ENCODE measurements around the gene EVA1C.
"Not testable (repeated sequence)": the region's sequence is repeated elsewhere in the genome, so short reads cannot be mapped to it uniquely, and the experiment has no call there.

Gene EVA1C

DNA sequence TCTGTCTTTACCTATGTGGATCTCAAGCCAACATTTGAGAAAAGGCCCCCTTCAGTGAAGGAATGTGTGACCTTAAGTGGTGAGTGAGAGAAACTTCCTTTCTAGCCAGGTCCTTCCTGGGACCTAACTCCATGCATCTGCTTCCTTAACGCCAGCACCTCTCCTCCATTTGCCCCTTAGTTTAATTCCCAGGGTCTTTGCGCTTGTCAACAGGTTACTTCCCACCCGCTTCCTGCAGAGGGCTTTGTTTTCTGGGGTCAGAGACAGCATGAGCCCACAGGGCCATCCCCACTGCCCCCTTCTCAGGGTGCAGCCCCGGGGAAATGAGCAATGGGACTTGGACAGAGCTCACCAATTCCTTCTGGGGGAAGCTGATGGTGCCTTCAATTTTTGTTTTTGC lies 54.8 kb downstream of the EVA1C start:
- no peak for ATAC-seq

DNA sequence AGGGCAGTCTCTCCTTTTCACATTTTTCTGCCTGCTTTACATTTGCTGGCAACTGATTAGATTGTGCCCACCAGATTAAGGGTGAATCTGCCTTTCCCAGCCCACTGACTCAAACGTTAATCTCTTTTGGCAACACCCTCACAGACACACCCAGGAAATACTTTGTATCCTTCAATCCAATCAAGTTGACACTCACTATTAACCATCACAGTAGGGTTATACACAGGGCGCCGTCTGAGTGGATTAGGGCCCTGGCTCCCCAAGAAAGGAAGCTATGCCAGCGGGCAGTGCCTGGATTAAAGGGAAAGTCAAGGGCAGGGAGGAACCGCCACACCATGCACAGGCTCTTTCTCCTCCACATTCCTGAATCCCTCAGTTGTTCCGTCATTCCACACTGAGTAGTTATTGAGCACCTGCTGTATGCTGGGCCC lies 56.2 kb downstream of the EVA1C start:
- no peak for ATAC-seq

DNA sequence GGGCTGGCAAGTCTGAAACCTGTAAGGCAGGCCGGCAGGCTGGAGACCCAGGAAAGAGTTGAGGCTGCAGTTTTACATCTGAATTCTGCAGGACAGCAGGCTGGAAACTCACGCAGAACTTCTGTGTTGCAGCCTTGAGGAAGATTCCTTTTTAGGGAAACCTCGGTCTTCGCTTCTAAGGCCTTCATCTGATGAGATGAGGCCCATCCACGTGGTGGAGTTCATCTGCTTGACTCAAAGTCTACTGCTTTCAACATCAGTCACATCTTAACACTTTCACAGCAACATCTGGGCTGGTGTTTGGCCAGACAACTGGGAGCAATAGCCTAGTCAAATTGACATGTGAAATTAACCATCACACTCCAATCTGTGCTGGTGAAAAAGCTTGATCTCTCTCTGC lies 57.1 kb downstream of the EVA1C start:
- no peak for ATAC-seq

DNA sequence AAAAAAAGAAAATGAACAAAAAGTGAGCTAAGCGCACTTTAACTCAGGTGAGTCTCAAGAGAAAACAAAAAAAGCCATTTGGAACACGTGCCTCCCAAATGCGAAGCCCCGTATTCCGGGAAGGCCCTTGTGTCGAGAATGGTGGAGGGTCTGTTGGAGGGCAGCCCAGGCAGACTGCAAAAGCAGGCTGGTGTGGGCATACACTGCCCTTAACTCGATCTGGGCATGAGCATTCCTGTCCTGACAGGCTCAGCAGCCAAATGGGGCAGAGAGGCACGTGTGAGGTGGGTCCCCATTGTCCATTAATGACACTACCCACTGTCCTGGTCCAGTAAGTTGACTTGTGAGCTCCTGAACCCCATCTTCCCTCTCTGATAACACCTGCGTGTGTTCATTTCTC lies 57.7 kb downstream of the EVA1C start:
- no peak for ATAC-seq

DNA sequence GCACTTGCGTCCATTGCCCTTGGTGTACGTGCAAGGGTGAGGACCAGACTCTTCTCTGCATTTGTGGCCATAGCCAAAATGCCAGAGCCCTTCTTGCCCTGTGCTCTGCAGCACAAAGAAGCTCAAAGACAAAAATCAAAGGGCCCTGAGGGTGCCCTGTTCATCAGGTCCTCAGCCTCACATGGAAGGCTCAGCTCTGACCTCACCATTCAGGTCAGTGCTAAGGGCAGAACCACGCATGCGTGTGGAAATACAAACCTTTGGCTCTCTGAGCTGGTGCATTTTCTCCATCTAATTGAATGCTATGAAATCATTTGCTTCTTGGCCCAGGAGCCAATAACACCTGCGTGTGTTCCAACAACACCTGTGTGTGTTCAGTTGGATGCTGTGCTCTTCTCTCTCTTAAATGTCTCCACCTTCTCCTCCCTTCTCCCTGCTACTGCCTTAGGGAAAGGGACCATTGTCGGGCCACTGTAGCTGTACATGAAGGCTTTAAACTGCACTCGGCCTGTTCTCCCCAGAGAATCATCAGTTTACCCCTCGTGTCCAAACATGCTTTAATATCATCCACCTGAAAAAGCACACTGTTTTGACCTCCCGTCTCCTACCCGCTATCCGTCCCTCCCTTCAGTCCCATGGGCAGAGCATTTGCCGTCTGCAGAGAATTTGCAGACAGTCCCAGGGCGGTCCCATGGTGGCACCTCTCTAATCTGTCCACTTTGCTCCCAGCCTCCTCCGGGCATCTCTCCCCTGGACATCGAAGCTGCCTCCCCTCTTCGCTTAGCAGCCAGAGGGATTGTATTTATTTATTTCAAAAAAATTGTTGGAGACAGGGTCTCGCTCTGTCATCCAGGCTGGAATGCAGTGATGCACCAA lies 60.6 kb downstream of the EVA1C start:
- ATAC-seq = no peak

DNA sequence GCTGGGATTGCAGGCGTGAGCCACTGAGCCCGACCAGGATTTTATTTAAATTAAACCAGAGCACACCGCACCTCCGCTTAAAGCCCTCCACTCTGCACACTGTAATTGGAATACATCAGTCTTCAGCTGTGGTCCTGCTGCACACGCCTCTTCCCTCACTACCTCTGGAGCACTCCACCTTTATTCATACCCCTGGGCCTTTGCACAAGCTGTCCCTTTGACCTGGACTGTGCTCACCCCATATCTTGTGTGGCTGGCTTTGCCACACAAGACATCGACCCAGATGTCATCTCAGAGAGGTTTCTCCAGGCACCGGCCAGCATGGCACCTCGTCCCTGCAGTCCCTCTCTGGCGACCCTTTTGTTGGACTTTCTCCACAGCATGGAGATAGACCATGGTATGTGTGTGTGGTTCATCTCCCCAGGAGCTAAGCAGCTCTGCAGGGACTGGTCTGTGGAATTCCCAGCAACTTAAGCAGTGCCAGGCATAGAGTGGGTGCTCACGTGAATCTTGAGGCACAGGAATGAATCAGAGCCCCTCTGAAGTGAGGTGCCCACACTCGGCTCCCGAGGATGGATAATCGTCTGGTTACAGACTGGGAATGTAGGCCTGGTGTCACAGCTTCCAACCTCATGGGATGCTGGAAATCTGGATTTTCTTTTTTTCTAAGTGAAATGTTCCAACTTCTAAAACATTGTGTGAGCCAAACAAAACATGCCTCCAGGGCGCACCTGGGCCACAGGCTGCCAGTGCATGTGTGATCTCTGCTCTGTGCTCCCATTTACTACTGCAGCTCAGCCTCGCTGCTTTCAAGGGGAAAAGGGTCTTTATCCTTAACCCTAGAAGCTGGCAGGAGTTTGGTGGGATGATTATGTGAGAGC lies 61.9 kb downstream of the EVA1C start:
- ATAC-seq = no peak

DNA sequence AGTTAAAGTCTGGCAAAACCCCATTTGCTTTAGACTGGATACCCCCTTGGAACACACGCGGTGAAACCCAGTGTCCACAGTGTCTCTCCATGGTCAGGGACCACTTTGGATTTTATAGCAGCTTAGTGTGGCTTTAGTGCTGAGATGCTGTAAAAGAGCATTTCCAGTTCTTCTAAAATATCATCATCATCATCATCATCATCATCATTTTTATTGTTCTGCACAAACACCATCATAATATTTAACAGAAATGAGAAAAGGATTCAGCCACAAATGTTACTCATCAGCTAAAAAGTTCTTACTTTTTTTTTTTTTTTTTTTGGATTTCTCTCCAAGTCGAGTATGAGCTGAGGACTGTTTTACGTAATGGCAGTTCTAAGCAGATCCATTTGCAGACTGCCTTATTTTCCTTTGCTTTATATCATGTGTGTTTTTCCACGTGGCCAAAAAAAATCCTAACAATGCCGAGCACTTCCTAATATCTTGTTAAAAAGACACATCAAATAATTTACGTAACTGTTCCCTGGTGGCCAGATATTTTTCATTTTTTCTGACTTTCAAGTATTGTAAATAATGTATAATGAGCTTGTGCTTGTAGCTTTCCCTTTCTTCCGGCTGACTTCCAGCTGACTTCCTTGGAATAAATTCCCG lies 62.8 kb downstream of the EVA1C start:
- ATAC-seq = no peak

DNA sequence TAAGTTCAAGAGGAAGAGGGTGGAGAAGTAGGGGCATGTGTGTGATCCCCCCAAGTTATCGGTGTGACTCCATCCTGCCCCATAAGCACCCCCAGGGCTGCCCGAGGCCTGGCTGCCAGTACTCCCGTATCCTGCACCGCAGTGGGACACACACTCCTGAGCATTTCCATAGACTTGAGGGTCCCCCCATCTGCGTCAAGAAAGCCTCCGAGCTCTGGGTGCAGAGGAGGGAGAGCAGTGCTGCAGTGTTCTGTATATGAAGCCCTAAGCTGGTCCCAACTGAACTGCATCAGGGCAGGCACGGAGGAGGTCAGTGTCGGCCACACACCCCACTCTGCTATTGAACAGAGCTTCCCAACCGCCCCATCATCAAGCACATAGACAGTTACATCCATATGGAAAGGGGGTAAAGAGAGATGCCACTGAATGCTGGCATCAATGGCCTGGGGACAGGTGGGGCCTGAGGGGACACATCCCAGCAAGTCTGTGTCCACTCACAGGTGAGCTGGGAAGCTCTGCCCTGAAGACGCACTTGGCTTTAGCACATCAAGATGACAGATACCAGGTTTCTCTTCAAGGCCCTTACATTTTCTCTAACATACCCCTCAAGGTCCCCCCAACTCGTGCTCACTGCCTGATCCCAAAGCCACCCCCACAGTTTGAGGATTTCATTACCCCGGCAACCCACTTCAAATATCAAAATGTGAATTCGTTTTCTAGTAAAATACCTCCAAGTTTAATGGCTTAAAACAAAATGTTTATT lies 64.3 kb downstream of the EVA1C start:
- ATAC-seq = no peak

DNA sequence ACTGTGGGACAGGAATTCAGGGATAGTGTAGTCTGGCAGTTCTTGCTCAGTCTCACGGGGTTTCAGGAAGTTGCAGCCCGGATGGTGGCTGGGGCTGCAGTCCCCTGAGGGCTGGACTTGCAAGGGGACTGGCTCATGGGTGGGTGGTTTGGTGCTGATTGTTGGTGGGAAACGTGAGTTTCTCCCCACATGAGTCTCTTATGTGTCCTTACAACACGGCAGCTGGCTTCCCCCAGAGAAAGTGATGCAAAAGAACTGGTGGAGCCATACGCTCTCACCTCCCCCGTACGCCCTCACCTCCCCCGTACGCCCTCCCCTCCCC lies 64.9 kb downstream of the EVA1C start:
- no peak for ATAC-seq

DNA sequence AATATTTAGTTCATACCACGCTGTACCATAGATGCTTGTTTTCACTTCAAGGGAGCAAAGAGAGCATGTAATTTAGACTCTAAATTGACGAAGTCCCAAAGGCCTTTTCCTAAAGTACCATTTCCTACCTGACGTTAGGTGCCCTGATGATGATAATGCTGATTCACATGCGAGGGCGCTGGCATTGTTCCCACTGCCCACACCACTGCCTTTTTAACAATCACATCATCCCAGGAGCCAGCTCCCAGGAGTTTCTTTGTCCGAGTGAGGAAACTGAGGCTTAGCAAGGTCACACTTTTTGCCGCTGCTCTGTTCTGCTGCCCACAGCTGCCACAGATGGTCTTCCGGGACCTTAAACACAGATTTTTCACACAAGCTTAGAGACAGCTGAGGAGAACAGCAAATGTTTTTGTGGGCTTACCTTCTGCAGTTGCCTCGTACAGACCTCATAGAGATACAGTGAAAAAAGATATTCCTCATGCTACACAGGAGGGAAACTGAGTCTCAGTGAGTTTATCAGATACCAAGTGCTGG lies 69.4 kb downstream of the EVA1C start:
- no peak for ATAC-seq

DNA sequence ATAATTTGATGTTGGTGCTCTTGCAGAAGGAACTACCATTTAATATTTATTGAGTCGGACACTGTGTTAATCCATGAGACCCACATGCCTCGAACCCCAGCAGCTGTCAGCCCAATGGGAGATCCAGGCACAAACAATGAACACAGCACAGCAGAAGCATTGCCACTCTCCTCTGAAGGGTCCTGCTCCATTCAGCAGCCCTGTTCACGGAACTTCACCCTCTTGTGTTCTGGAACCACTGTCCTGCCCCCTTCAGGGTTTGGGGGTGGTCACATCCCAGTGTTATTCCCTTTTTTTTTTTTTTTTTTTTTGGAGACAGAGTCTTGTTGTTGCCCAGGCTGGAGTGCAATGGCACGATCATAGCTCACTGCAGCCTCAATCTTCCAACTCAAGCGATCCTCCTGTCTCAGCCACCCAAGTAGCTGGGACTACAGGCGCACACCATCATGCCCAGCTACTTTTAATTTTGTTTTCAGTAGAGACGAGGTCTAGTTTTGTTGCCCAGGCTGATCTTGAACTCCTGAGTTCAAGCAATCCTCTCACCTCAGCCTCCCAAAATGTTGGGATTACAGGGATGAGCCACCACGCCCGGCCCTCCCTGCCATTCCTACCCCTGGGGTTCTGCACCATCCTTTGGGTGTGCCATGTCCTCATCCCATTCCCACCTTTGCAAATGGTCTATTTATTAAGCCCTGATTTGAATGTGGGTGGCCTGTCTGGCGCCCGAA lies 70.2 kb downstream of the EVA1C start:
- ATAC-seq = no peak

DNA sequence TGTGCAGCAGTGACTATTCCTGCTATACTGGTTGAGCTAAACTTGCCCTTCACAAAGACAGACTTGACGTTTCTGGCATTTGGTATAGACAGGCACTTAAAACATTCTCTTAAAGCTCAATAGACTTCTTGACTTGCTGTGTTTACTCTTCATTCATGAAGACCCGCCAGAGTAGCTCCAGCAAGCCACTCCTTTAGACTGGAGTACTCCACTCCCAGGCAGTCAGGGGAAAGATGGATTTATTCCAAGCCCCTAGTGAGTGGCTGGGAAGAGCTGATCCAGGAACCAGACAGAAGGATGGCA lies 70.7 kb downstream of the EVA1C start:
- ATAC-seq = no peak

DNA sequence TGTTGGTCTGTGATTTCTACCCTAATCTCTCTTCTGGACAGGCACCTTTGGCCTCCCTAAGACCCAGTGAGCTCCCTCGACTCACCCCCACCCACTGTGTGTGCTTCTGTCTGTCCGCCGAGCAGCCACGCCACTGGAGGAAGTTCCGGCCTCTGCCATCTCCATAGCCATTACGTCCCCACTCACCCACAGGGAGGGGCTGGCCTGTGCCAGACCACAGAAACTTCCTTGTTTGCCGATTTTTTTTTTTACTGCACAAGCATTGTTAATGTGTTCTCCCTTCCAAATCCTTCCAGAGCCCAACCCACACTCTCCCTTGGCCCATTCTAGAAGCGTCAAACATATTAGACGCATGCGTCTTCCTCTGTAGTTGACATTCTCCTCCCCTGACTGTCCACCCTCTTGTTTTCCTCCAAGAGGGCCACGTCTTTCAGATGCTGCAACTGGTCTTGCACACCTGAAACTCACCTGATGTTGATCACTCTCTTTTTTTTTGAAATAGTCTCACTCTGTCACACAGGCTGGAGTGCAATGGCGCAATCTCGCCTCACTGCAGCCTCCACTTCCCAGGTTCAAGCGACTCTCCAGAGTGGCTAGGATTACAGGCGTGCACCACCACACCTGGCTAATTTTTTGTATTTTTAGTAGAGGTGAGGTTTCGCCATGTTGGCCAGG lies 72.3 kb downstream of the EVA1C start:
- no peak for ATAC-seq

DNA sequence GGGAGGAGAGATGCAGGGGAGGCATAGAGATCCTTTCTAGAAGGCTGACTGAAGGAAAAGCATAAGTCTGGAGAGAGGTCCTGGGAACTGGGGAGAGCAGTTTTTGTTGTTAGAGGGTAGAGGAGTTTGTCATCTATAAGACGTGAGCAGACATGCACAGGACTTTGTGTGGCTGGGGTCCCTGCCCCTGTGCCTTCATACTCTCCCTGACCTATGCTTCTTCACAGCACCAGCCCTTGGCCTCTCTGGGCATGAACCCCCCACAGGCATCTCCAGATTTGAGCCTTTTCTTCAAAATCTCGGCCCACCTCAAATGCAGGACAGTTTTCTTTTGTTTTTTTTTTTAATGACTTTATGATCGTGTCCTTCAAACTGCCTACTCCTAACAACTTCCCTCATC lies 79.9 kb downstream of the EVA1C start:
- no peak for ATAC-seq

DNA sequence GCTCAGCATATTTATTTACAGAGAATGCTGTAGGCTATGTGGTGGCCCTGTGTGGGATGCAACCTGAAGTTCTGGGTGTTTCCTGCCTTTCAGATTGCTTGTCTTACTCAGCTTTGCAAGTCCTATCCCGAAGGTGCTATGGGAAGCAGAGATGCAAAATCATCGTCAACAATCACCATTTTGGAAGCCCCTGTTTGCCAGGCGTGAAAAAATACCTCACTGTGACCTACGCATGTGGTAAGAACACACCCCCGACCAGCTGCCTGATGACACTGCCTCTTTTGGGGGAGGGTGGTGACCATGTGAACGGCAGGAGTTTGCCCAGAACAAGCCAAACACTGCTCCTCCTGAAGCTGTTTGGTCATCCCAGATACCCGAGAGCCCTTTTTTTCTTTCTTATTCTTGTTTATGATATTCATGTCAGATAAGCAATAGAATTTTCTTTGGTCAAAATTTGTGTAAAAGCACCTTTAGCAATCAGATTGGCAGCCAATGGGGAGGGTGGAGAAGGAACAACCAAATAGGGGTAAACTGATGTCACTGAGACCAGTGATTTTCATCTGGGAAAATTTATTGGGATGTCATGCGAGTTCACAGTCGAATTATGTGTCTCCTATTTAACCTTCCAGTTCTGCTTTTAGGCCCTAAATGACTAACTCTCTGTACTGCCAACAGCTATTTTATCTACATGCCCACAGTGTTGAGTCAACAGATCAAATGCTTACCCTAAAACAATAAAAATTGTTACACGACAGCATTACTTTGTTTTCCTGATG lies 82.6 kb downstream of the EVA1C start:
- no peak for ATAC-seq

DNA sequence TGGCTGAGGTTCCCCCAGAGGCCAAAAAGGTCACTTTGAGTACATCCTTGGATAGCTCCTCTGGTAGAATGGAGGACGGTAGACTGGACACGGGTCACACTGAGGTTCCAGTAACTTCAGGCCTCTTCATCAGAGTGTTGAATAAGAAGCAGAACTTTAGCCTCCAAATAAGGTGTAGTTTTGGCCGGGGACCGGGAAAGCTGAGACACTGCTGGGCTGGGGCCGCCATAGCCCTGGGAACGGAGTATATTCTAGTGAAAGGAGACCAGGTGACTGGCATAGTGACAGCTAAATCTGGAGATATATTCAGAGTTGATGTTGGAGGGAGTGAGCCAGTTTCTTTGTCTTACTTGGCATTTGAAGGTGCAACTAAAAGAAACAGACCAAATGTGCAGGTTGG lies 84.1 kb downstream of the EVA1C start:
- ATAC-seq = no peak

DNA sequence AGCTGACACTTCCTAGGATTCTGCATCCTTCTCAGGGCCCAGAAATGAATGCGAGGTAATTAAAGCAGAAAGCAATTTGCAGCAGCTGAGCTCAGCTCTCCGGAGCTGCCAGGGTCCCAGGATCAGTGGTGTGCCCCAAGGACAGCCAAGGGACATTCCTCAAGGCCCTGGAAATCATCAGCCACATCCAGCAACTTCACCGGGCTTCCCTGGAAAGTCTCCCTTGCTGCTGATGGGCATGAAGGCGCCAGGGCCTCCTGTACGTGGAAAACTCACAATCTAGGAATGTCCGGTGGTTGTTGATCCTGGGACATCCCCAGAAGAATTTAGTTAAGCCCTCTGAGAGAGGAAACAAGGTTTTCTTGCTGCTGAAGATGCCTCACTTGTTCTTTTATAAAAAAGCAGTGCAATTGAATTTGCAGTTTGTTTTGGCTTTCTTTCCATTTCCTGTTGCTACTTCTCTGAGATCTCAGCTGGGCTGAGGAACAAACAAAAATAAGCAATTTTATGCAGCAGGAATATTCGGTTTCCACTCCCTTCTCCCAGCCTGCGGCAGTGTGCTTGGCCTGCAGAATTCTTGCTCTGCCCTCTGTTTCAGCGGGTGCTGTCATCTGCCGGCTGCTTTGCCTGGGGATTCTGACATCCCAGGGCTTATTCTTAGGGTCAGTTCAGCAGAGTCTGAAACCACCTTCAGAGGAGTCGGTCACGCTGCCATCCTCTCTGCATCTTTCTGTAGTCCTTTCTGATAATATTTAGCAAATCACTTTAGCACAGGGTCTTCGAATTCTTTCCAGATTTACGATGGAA lies 86.9 kb downstream of the EVA1C start:
- ATAC-seq = no peak

DNA sequence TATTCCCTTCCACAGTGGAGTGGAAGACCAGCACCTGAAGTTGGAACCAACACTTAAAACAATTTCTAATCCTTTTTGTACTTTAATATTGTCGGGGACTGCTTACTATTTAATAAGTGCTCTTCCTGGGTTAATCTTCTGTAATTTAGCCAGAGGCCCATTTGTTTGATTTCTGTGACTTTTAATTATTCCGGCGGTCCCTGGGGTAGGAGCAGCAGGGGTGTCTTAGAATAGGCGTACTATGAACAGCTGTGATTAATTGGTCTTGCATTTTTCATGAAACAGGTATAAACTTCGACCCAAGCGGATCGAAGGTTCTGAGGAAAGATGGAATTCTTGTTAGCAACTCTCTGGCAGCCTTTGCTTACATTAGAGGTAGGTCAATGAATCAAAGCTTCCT lies 91.1 kb downstream of the EVA1C start:
- not testable (repeated sequence) for ATAC-seq

DNA sequence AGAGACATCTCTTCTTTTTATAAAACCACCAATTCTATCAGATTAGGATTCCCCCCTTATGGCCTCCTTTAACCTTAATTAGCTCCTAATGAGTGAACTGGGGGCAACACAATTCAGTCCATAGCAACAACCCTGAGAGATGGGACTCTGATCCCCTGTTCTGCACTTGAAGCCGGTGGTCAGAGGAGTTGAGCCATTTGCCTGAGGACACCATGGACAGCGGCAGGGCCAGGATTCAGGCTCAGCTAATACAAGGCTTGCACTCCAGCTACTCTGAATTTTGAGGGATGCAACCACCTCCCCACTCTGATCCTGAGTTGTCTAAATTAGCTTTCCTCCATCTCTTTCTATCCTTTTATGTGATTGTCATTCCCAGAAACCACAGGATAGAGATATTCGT lies 93.3 kb downstream of the EVA1C start:
- not testable (repeated sequence) for ATAC-seq
